HG03558 (cell line): Measurements from ENCODE around the gene PCYT1A.

ENCODE experiments used
- ATAC-seq: cut with Tn5 transposase; IDR thresholded peaks from one replicate; pipeline ENCODE4 v1.9.1; 2021; ENCODE audit warnings: moderate number of reproducible peaks; ENCODE audit not compliant: unreplicated experiment; ENCODE audit errors: extremely low read depth

Gene PCYT1A

GRCh38 chr3:196240424-196240823 is 47.1 kb downstream of the PCYT1A start:
- no peak for ATAC-seq

- ATAC-seq, result no peak
Measured at GRCh38 chr3:196238612-196239560, 48.6 kb downstream of the PCYT1A start.

DNA sequence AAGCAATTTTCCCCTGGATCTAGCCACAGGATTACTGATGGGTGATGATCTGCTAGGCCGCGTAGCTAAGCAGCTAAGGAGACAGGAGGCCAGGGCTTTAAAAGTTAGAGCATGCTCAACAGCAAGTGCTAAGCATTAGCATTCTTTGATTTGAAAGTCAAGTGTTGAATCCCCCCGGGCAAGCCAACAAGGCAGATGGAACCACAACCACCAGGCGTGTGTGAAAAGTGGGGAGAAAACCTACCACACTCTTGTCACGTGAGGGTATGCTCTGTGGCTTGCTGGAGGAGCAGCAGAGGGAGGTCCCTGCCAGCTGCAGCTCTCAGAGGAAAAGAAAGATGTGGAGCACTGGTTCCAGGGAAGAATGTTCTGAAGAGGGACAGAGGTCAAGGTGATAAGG is 50.3 kb downstream of the PCYT1A start:
- no peak for ATAC-seq

DNA sequence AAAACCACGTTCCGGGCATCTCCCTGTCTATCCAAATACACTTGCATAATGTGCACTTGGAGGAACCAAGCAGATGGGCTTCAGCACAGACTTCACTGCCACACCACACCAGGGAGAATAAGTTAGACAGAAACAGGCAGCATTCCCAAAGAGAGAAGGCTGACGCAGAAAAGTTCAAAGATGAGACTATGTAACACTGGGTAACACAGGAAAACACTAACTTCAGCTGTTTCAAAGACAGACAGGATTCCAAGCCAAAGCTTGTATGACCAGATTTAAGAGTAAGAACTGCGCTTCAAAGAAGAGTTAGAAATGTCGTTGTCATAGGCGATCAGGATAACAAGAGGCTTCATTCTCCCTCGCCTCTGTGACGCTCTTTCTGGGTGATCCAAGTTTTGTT is 51.3 kb downstream of the PCYT1A start:
- ATAC-seq, result no peak

DNA sequence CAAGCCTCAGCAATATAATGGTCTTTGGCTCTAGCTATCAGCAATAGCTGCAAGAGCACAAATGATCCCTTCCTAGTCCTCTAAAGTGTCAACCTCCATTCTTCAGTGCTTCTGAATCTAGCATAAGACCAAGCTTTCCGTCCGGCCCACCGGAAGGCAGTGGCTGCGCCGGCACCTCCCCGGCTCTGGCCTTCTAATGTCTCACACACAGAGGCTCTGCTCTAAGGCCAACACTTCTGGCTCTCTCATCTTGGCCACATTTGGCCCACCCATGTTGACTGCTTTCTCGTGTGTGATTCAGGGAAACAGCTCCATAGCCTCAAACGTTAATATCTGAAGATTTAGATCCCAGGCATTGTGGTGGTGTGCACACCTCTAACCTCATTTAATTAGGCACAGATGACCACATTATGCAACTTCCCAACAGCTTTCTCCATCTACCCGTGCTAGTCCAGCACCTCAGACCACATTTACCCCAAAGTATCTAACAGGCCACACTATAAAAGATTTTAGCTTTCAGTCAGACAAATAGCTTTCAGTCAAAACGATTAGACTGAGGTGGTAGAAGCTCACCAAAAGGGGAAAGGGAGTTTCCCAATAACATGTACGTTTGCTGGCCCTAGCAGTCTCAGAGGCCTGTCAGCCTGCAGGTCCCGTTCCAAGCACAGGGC is 51.9 kb downstream of the PCYT1A start:
- ATAC-seq, result no peak

DNA sequence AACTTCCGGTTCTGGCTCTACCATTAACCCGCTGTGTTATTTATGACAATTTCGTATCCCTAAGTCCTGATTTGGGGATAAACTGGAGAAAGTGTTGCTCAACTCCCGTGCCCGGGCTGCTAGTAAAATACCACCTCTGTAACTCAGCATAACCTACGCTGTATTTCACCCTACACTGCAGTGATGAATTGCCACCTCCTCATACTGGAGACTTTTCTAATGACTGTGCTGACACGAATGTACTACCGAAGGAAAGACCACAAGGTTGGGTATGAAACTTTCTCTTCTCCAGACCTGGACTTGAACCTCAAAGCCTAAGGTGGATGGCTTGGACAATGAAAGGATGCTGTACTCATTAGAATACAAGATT is 54.7 kb downstream of the PCYT1A start:
- ATAC-seq, result no peak

DNA sequence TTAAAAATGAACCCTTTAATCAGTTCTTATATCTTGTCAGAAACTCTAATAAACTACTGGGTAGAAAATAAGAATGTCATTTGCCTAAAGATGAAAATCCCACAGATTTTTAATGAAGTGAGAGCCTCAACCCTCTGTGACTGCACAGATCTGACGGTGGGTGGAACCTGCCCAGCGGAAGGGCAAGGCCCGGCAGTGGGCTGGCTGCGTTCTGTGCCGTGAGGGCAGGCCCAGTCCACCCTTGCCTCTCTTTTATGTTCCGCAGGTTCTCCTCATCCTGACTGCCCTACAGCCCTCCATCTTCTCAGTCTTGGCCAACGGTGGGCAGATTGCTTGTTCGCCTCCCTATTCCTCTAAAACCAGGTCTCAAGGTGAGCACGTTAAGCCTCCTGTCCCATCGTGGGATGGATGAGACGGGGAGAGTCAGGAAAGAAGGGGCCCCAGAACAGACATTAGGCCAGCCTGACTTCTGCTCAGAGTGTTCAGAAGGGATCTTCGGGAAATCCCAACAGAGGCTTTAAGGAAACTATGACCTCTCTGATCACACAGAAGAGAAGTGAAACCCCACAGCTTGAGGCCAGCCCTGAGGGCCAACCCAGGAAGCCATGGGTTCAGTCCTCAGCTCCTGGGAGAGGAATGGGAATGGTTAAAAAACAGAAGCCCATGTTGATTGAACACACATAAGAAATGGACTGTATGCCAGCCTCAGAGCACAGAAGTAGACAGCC is 55.2 kb downstream of the PCYT1A start:
- ATAC-seq, result no peak

DNA sequence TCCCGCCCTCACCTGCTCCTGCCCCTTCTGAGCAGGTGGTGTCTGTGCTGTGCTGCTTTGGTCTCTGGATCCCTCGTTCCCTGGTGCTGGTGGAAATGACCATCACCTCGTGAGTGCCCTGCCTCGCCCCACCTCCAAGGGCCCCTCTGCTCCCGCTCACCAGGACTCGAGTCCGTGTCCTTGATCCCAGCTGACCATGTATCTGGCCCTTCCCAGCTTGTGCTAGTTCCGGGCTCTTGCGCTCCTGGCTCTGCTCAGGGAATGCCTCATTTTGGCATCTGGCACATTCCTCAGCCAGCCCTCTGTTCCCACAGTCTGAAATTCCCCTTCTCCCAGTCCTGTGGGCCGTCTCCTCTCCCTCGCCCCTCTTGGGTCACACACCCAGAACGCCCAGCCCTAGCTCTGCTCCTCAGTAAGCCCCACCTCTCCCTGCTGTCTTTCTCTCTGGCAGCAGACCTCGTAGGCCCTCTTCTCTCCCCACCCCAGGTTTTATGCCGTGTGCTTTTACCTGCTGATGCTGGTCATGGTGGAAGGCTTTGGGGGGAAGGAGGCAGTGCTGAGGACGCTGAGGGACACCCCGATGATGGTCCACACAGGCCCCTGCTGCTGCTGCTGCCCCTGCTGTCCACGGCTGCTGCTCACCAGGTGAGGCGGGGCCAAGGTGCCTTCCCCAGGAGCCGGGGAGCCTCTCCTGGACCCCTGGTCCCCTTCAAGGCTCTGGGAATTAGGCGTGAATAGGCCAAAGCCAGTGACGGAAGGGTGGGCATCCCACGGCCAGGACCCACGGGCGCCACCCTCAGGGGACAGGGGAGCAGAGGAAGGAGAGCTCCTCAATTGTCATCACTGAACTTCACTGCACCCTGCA is 59.7 kb downstream of the PCYT1A start:
- ATAC-seq, result no peak

DNA sequence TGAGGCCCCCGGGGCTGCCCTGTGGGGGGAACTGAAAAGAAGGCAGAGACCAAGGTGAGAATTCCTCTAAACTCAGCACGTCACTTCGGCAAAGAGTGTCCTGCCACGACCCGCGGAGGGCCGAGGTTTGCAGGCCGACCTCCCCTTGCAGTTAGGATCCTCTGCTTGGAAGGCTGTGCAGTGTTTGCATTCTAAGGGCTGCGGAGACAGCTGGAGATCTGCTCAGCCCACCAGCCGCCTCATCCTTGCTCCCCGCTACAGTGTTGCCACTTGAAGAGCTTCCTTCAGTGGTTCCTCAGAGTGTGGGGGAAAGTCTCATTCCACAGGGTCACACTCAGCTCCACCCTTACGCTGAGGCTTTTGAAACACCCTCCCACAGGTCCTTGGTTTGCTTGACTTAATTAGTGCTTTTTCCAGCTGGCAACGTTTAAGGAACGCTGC is 60.4 kb downstream of the PCYT1A start:
- ATAC-seq, result no peak

GRCh38 chr3:196225763-196226364 is 61.7 kb downstream of the PCYT1A start:
- no peak for ATAC-seq

GRCh38 chr3:196225086-196225485 is 62.4 kb downstream of the PCYT1A start:
- ATAC-seq, result no peak

- no peak for ATAC-seq
Measured at GRCh38 chr3:196222876-196223595, 64.5 kb downstream of the PCYT1A start.

DNA sequence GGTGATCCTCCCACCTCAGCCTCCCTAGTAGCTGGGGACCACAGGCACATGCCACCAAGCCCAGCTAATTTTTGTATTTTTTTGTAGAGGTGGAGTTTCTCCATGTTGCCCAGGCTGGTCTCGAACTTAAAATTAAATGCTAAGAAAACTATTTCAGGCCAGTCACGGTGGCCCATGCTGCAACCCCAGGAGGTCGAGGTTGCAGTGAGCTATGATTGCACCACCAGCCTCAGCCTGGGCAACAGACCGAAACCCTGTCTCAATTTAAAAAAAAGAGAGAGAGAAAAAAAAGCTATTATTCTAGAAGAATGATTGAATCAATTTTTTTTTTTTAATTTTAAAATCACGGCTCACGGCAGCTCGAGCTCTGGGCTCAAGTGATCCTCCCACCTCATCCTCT is 66.5 kb downstream of the PCYT1A start:
- ATAC-seq, result no peak

GRCh38 chr3:196220587-196220986 is 66.9 kb downstream of the PCYT1A start:
- no peak for ATAC-seq

- no peak for ATAC-seq
Measured at GRCh38 chr3:196219970-196220311, 67.6 kb downstream of the PCYT1A start.

DNA sequence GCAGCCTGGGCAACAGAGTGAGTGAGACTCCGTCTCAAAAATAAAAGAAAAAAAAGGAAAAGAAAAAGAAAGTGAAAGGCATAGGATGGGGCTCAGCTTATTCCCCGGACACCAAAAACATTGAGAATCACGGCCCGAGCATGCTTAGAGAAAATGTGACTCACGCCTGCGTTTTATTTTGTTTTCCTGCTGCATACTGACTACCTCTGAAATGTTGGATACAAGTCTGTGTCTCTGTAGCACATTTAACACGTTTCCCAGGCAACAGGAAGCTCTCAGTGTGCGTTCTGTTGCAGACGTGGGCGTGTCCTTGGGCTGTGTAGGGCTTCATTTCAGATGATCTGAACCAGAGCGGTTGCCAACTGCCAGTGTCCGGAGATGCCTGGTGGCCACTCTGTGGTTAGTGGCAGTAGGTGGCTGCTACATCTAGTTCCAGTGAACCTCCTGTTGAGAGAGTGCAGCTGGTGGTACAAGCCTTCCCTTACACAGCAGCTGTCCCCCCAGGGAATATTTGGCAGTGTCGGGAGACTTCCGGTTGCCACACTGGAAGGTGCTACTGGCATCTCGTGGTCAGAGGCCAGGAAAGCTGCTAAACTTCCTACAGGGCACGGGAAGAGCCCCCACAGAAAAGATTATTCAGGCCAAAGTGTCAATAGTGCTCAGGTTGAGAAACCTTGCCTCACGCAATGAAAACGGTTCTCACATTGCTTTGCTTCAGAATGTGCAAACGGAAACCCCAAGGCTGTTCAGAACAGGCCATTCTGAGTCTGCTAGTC is 68.1 kb downstream of the PCYT1A start:
- no peak for ATAC-seq

DNA sequence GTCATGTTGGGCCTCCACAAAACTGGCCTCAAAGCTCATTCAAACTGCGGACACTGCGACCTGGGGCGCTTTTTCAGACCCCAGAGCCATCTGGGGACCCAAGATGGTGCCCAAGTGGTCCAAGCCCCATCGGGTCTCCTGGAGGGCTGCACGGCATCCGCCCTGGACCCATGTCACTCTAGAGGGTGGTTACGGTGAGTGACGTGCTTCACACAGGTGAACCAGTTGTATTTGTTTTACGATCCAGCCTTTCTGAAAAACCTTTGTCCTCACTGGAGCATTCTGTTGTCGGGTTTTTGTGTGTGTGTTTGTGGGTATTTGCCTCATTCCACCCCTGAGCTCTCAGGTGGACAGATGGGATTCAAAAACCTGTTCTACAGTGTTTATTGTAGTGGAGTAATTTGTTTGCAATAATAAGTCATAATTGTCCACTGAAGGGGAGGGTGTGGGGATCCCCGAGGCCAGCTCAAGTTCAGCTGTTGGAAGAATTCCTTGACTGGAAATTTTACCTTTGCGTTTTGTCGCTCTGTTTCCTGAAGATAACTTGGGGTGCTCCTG is 69.3 kb downstream of the PCYT1A start:
- ATAC-seq, result no peak
